Activated gamma-delta T cell (primary cell): ENCODE results near the gene NSUN7.
"Not testable (repeated sequence)": the region's sequence is repeated elsewhere in the genome, so short reads cannot be mapped to it uniquely, and the experiment has no call there.

Experiments used
- DNase-seq: peaks from one replicate; lab custom pipeline; 2025; lab: John Stamatoyannopoulos, UW

Gene NSUN7

GRCh38 chr4:40817157-40817556 is 67.4 kb downstream of the NSUN7 start:
- not testable (repeated sequence) for DNase-seq

DNA sequence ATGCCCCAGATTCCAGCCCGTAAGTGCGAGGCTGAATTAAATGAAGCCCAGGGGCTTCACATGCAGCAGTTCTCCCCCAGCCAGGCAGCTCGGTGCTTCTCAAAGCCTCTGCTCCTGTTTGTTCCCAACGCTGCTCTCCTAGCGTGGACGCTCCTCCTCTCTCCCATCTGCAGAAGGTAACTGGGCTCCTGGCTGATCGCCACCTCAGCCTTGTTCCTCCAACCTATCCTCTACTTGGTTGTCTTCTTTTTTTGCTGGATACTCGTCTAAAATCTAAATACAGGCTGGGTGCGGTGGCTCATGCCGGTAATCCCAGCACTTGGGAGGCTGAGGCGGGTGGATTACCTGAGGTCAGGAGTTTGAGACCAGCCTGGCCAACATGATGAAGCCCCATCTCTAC is 70.3 kb downstream of the NSUN7 start:
- no peak for DNase-seq

- no peak for DNase-seq
These were observed 72.8 kb downstream of the NSUN7 start for GRCh38 chr4:40822420-40823166.

- no peak for DNase-seq
These were observed 75.5 kb downstream of the NSUN7 start for GRCh38 chr4:40825014-40825838.

- DNase-seq, result no peak
These were observed 77.1 kb downstream of the NSUN7 start for GRCh38 chr4:40826821-40827220.

DNA sequence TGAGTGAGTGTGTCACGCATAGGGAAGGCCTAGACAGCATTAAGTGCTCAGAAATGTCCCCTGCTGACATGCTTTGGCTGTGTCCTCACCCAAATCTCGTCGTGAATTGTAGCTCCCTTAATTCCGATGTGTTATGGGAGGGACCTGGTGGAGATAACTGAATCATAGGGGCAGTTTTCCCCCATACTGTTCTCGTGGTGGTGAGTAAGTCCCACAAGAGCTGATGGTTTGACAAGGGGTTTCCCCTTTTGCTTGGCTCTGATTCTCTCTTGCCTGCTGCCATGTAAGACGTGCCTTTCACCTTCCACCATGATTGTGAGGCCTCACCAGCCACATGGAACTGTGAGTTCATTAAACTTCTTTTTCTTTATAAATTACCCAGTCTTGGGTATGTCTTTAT is 78.0 kb downstream of the NSUN7 start:
- DNase-seq, result no peak

DNA sequence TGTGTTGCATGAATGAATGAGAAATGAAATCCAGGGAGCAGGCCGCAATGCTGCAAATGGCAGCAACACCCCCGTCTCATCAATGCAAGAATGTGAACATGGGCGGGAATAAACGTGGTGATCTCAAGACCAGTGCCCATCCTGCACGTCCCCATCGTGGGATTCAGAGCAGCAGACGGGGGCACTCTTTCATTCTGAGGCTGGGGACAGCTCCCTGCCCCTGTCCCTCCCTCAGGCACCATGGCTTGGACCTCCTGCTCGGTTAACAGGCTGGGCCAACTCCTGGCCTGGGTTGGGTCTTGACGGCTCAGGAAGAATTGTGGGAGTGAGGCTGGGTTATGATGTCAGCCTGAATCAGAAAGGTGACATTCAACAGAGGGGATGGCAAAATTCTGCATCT is 78.9 kb downstream of the NSUN7 start:
- no peak for DNase-seq

DNA sequence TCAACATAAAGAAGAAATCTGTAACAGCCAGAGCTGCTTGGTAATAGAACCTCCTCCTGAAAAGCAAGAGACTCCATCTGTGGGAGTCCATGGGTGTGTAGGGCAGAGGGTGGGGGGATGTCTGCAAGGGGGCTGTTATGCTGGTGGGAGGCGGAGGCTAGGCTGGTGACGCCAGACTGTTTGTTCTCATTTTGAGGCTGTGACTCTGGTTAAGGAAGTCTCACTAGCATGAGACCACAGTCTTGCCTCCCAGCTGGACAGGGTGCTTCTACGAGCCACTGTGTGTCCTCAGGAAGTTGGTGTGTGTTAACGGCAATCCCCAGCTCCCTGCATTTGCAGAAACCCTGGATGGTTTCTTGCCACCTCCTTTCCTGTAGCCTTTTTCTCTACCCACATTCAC is 79.8 kb downstream of the NSUN7 start:
- DNase-seq, result no peak

- no peak for DNase-seq
These were observed 81.6 kb downstream of the NSUN7 start for GRCh38 chr4:40831146-40831907.

- no peak for DNase-seq
These were observed 82.4 kb downstream of the NSUN7 start for GRCh38 chr4:40832175-40832574.

GRCh38 chr4:40833212-40833611 is 83.5 kb downstream of the NSUN7 start:
- DNase-seq, result no peak

DNA sequence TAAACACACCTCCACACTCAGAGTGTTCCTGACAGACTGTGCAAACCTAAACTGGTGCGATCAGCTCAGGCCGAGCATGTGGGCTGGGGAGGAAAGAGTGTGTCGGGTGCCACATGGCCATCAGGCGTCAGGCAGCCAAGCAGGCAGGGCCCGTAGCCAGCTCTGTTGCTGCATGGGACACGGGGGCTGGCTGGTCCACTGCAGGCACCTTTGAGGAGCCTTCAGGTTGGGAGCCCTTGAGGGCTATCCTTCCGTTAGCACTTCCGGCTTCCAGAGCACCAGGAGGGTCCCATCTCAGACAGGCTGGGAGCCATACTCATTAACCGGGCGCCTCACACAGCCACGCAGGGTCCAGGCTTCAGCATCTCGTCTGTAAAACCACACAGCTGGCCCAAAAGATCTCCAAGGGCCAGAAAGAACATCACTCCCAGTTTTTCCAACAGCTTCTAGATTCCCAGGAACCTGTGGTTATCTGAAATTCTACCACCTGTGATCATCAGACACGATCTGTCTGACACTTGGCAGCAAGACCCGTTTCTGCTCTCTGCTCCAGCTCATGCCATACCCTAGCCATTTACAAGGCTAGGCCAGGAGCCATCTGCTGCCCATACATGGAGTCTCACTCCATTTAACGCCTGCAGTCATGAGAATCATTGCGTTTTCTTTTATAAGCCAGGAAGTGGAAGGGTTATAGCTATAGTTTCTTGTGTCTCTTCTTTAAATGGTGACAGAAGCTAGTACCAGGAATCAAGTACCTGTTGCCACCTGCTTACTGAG is 87.5 kb downstream of the NSUN7 start:
- no peak for DNase-seq

DNA sequence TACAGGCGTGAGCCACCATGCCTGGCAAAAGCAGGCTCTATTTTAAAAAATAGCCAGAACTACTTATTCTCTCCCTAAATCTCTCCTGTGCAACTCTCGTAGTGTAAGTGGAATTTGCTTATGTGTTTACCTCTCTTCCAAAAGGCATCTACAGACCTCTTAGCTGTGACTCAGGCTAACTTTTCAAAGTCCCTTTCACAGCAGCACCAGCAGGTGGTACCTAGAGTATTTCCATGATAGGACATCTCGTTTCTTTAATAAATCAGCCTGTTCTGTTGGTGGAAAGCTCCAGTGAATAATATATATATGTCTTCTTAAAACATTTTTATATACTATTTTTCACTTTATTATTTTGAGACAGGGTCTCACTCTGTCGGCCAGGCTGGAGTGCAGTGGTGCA is 89.0 kb downstream of the NSUN7 start:
- no peak for DNase-seq

DNA sequence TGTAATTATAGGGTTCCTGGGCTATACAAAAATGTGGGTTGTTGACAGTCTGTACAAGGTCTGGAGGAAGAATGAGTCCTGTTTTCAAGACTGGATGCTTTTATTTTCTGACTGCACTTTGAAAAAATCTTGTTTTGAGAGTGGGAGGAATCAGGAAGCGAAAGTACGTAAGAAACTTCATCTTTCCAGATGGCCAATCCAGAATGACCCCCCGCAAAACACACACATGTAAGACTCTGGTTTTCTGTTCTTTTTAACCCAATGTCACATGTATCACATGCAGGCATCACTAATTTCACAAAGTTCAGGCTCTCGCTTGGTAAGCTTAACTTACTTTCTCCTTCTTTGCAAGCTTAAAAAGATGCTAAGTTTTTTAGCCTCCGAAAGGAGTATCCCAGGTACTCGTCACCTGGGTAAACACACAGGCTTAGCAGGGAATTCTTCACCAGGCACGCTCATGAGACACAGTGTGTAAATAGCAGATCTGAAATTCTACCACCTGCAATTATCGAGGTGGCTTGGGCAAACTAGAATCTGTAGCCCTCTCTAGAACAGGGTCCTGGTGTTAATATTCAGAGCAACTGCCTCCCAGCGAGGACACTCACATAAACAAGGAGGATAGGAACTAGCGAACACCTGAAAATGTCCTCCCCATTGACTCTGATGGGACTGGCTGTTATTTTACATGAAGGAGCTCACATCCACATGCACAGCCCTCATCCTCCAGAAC is 90.7 kb downstream of the NSUN7 start:
- no peak for DNase-seq

GRCh38 chr4:40840985-40841571 is 91.3 kb downstream of the NSUN7 start:
- DNase-seq, result no peak

DNA sequence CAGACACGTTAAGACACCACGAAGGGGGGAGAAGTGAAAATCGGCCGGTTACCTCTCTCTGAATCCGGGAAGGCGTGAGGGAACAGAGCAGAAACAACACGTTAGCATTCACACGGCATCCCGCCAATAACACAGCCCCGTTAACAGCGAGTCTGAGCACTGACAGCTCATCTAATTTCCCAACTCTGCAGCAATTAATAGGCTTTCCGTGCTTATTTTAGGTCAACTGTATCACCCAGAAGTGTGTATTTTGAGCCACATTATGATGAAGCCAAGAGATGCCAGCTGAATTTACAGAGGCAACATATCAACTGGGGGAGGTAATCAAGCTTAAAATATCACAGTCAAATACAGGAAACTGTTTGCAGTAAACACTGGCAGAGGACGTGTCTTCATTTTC is 92.6 kb downstream of the NSUN7 start:
- DNase-seq, result no peak

- DNase-seq, result no peak
These were observed 93.1 kb downstream of the NSUN7 start for GRCh38 chr4:40842725-40843423.

- DNase-seq, result no peak
These were observed 93.9 kb downstream of the NSUN7 start for GRCh38 chr4:40843696-40844095.

GRCh38 chr4:40844261-40844660 is 94.5 kb downstream of the NSUN7 start:
- DNase-seq, result no peak
